ENCODE measurements around the gene GRIA1.

The GRIA1 gene

GRCh38 chr5:153480401-153480800 is 10.1 kb upstream of the GRIA1 start:
- DNase-seq (ENCODE audit: low spot score in 2 of 2) (no peak), ATAC-seq (ENCODE audit: low read depth) (no peak)
- Mint-ChIP-seq H3K4me3 (no peak overlapping the region), H3K36me3 (no peaks in the 10 kb centered on the region), H3K27ac (no peak overlapping the region), H3K4me1 (no peaks in the 10 kb centered on the region), H3K27me3 (peaks cover 6% of the 10 kb centered on the region), H3K9me3 (peaks cover 8% of the 10 kb centered on the region)

GRCh38 chr5:153483482-153483881 is 7.0 kb upstream of the GRIA1 start:
- Mint-ChIP-seq H3K27me3 (peaks cover 6% of the 10 kb centered on the region), H3K27ac (no peak overlapping the region), H3K4me1 (no peaks in the 10 kb centered on the region), H3K4me3 (no peak overlapping the region), H3K9me3 (peaks cover 6% of the 10 kb centered on the region), H3K36me3 (no peaks in the 10 kb centered on the region)
- ATAC-seq (ENCODE audit: low read depth) (no peak), DNase-seq (ENCODE audit: low spot score in 2 of 2) (no peak)

- peaks cover 4% of the 10 kb centered on the region for H3K4me1 Mint-ChIP-seq
- peaks cover 6% of the 10 kb centered on the region for H3K9me3 Mint-ChIP-seq
- H3K27ac Mint-ChIP-seq: no peak overlapping the region
- no peaks in the 10 kb centered on the region for H3K36me3 Mint-ChIP-seq
- DNase-seq (ENCODE audit: low spot score in 2 of 2) (no peak), ATAC-seq (ENCODE audit: low read depth) (no peak)
- no peak overlapping the region for H3K4me3 Mint-ChIP-seq
- H3K27me3 Mint-ChIP-seq: peaks cover 13% of the 10 kb centered on the region
These were observed 4.8 kb upstream of the GRIA1 start for GRCh38 chr5:153485641-153486040.

- ATAC-seq (ENCODE audit: low read depth) (no peak), DNase-seq (ENCODE audit: low spot score in 2 of 2) (no peak)
- peaks cover 4% of the 10 kb centered on the region for H3K4me1 Mint-ChIP-seq
- no peaks in the 10 kb centered on the region for H3K36me3 Mint-ChIP-seq
- H3K9me3 Mint-ChIP-seq: peaks cover 6% of the 10 kb centered on the region
- H3K27me3 Mint-ChIP-seq: peaks cover 21% of the 10 kb centered on the region
- no peak overlapping the region for H3K27ac Mint-ChIP-seq
- H3K4me3 Mint-ChIP-seq: no peak overlapping the region
These were observed 3.7 kb upstream of the GRIA1 start for GRCh38 chr5:153486771-153487170.

GRCh38 chr5:153489611-153490010 is 859 bp upstream of the GRIA1 start:
- Mint-ChIP-seq H3K27ac (no peak overlapping the region), H3K27me3 (peaks cover 24% of the 10 kb centered on the region)

GRCh38 chr5:153491038-153491744 is 721 bp downstream of the GRIA1 start:
- Mint-ChIP-seq H3K36me3 (no peaks in the 10 kb centered on the region), H3K27me3 (peaks cover 24% of the 10 kb centered on the region), H3K27ac (no peak overlapping the region), H3K4me3 (no peak overlapping the region), H3K4me1 (peaks cover 4% of the 10 kb centered on the region), H3K9me3 (no peaks in the 10 kb centered on the region)
- DNase-seq (ENCODE audit: low spot score in 2 of 2) (no peak), ATAC-seq (ENCODE audit: low read depth) (no peak)

More at GRCh38 chr5:153489611-153490010, 859 bp upstream of the GRIA1 start:
- no peaks in the 10 kb centered on the region for H3K36me3 Mint-ChIP-seq
- peaks cover 4% of the 10 kb centered on the region for H3K4me1 Mint-ChIP-seq
- ATAC-seq (ENCODE audit: low read depth) (no peak), DNase-seq (ENCODE audit: low spot score in 2 of 2) (no peak)
- H3K9me3 Mint-ChIP-seq: peaks cover 1% of the 10 kb centered on the region
- no peak overlapping the region for H3K4me3 Mint-ChIP-seq

- no peak for DNase-seq (ENCODE audit: low spot score in 2 of 2)
- ATAC-seq (ENCODE audit: low read depth): no peak
- Mint-ChIP-seq H3K27me3 (peaks cover 24% of the 10 kb centered on the region), H3K36me3 (no peaks in the 10 kb centered on the region), H3K9me3 (no peaks in the 10 kb centered on the region), H3K4me1 (peaks cover 4% of the 10 kb centered on the region), H3K4me3 (no peak overlapping the region), H3K27ac (no peak overlapping the region)
These were observed 1.4 kb downstream of the GRIA1 start for GRCh38 chr5:153491856-153492255.

GRCh38 chr5:153496835-153497234 is 6.4 kb downstream of the GRIA1 start:
- no peaks in the 10 kb centered on the region for H3K9me3 Mint-ChIP-seq
- no peak for DNase-seq (ENCODE audit: low spot score in 2 of 2)
- H3K36me3 Mint-ChIP-seq: no peaks in the 10 kb centered on the region
- no peak for ATAC-seq (ENCODE audit: low read depth)
- H3K4me1 Mint-ChIP-seq: no peaks in the 10 kb centered on the region
- no peak overlapping the region for H3K27ac Mint-ChIP-seq
- no peak overlapping the region for H3K4me3 Mint-ChIP-seq
- peaks cover 4% of the 10 kb centered on the region for H3K27me3 Mint-ChIP-seq

- H3K27ac Mint-ChIP-seq: no peak overlapping the region
- ATAC-seq (ENCODE audit: low read depth) (no peak), DNase-seq (ENCODE audit: low spot score in 2 of 2) (no peak)
- H3K4me1 Mint-ChIP-seq: no peaks in the 10 kb centered on the region
- H3K4me3 Mint-ChIP-seq: no peak overlapping the region
- no peaks in the 10 kb centered on the region for H3K9me3 Mint-ChIP-seq
- H3K36me3 Mint-ChIP-seq: no peaks in the 10 kb centered on the region
- peaks cover 2% of the 10 kb centered on the region for H3K27me3 Mint-ChIP-seq
These were observed 8.0 kb downstream of the GRIA1 start for GRCh38 chr5:153498516-153498915.

- Mint-ChIP-seq H3K4me1 (no peaks in the 10 kb centered on the region), H3K4me3 (no peak overlapping the region), H3K9me3 (no peaks in the 10 kb centered on the region), H3K27ac (no peak overlapping the region), H3K36me3 (no peaks in the 10 kb centered on the region), H3K27me3 (peaks cover 2% of the 10 kb centered on the region)
- ATAC-seq (ENCODE audit: low read depth): no peak
- DNase-seq (ENCODE audit: low spot score in 2 of 2): no peak
These were observed 9.7 kb downstream of the GRIA1 start for GRCh38 chr5:153500178-153500577.

- DNase-seq (ENCODE audit: low spot score in 2 of 2): no peak
- Mint-ChIP-seq H3K27me3 (peaks cover 3% of the 10 kb centered on the region), H3K36me3 (no peaks in the 10 kb centered on the region), H3K4me3 (no peak overlapping the region), H3K9me3 (peaks cover 7% of the 10 kb centered on the region), H3K4me1 (no peaks in the 10 kb centered on the region), H3K27ac (no peak overlapping the region)
- ATAC-seq (ENCODE audit: low read depth): no peak
These were observed 14.3 kb downstream of the GRIA1 start for GRCh38 chr5:153504726-153505125.

- ATAC-seq (ENCODE audit: low read depth) (no peak), DNase-seq (ENCODE audit: low spot score in 2 of 2) (no peak)
- Mint-ChIP-seq H3K4me1 (no peaks in the 10 kb centered on the region), H3K9me3 (peaks cover 7% of the 10 kb centered on the region), H3K27ac (no peak overlapping the region), H3K36me3 (no peaks in the 10 kb centered on the region), H3K27me3 (peaks cover 1% of the 10 kb centered on the region), H3K4me3 (no peak overlapping the region)
These were observed 18.2 kb downstream of the GRIA1 start for GRCh38 chr5:153508700-153509099.

- Mint-ChIP-seq H3K27me3 (no peaks in the 10 kb centered on the region), H3K4me3 (no peak overlapping the region), H3K9me3 (peaks cover 7% of the 10 kb centered on the region), H3K4me1 (no peaks in the 10 kb centered on the region), H3K27ac (no peak overlapping the region), H3K36me3 (no peaks in the 10 kb centered on the region)
- no peak for ATAC-seq (ENCODE audit: low read depth)
- DNase-seq (ENCODE audit: low spot score in 2 of 2): no peak
These were observed 21.2 kb downstream of the GRIA1 start for GRCh38 chr5:153511622-153512021.

- Mint-ChIP-seq H3K9me3 (peaks cover 3% of the 10 kb centered on the region), H3K4me1 (no peaks in the 10 kb centered on the region), H3K27ac (no peak overlapping the region), H3K36me3 (no peaks in the 10 kb centered on the region), H3K4me3 (no peak overlapping the region), H3K27me3 (no peaks in the 10 kb centered on the region)
- DNase-seq (ENCODE audit: low spot score in 2 of 2) (no peak), ATAC-seq (ENCODE audit: low read depth) (no peak)
These were observed 22.7 kb downstream of the GRIA1 start for GRCh38 chr5:153513156-153513555.

- Mint-ChIP-seq H3K27ac (no peak overlapping the region), H3K9me3 (no peaks in the 10 kb centered on the region), H3K4me1 (no peaks in the 10 kb centered on the region), H3K27me3 (no peaks in the 10 kb centered on the region), H3K4me3 (no peak overlapping the region), H3K36me3 (no peaks in the 10 kb centered on the region)
- DNase-seq (ENCODE audit: low spot score in 2 of 2) (no peak), ATAC-seq (ENCODE audit: low read depth) (no peak)
These were observed 24.8 kb downstream of the GRIA1 start for GRCh38 chr5:153515301-153515700.
